Measurements from ENCODE around the gene RPLP2. TPM values are rescaled to one million over a fixed set of nuclear protein-coding genes. Genes with fewer than 3 reads are reported as not detected.

The RPLP2 gene
- polyA plus RNA-seq, 1 of the 3 experiments (the other 2 are of a cell fraction) = 799 TPM

DNA sequence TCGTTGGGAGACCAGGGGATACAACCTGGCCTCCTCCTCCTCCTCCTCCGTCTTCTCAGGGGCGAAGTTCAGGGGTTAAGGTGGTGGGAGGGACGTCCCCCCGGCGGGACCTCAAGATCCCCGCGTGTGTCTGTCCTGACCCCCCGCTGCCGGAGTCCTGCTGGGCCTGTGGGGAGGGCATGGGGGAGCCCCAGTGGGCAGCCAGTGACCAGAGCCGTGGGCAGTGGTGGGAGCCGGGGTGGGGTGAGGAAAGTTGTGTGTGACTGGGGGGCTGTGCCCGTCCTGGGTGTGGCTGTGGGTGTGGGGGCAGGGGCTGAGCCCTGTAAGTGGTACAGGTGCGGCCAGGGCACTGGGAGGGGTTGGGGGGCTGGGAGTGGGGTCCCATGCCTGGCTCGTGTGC lies 43.0 kb downstream of the RPLP2 start:
- Histone ChIP-seq H3K27me3 (ENCODE audit: insufficient read depth) (no peaks in the 10 kb centered on the region), H3K9me2 (no peaks in the 10 kb centered on the region), H3K27ac (ENCODE audit: low read depth in 2 of 2, low read length in 1 of 2) (no peak overlapping the region), H3K79me2 (ENCODE audit: insufficient read depth) (peaks cover 33% of the 10 kb centered on the region; the same call in 1 of the 2 replicates), H3K9ac (no peak overlapping the region), H3K36me3 (replicated peaks in 1 of 2; ENCODE audit: control insufficient read depth in 1 of 2, insufficient read depth in 2 of 2, low read length in 1 of 2) (no peaks in the 10 kb centered on the region), H3K9me3 (no peaks in the 10 kb centered on the region), H3F3A (replicated peaks; ENCODE audit: insufficient read depth) (no peaks in the 10 kb centered on the region), H3K4me1 (ENCODE audit: control insufficient read depth in 1 of 2, insufficient read depth in 2 of 2, low read depth in 1 of 2, low read length in 1 of 2) (peaks cover 8 to 62% of the 10 kb centered on the region in 2 experiments; a peak in 3 of 4 replicates), H2AFZ (ENCODE audit: low read depth) (no peak overlapping the region), H4K20me1 (ENCODE audit: insufficient read depth) (peaks cover 87% of the 10 kb centered on the region), H3K4me2 (no peak overlapping the region), H3K4me3 (ENCODE audit: low read depth in 2 of 2, low read length in 1 of 2) (no peak overlapping the region)
- 90% methylated on average over 12 of the region's 15 CpGs for WGBS (ENCODE audit: low lambda C conversion rate)
- TF ChIP-seq, protein P1, sequence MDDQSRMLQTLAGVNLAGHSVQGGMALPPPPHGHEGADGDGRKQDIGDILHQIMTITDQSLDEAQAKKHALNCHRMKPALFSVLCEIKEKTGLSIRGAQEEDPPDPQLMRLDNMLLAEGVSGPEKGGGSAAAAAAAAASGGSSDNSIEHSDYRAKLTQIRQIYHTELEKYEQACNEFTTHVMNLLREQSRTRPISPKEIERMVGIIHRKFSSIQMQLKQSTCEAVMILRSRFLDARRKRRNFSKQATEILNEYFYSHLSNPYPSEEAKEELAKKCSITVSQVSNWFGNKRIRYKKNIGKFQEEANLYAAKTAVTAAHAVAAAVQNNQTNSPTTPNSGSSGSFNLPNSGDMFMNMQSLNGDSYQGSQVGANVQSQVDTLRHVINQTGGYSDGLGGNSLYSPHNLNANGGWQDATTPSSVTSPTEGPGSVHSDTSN (IDR thresholded peaks at IDR 0.05) = no peak
- CTCF ChIA-PET = interaction anchor here (2.2 kb wide), 1 partner anchor 198 kb away, joined by 24 read pairs; no protein-coding TSS in a partner anchor
- POLR2A ChIA-PET = interaction anchor here (0.7 kb wide), 1 partner anchor 33 kb away, joined by 4 read pairs; no protein-coding TSS in a partner anchor
- DNase-seq = no peak

DNA sequence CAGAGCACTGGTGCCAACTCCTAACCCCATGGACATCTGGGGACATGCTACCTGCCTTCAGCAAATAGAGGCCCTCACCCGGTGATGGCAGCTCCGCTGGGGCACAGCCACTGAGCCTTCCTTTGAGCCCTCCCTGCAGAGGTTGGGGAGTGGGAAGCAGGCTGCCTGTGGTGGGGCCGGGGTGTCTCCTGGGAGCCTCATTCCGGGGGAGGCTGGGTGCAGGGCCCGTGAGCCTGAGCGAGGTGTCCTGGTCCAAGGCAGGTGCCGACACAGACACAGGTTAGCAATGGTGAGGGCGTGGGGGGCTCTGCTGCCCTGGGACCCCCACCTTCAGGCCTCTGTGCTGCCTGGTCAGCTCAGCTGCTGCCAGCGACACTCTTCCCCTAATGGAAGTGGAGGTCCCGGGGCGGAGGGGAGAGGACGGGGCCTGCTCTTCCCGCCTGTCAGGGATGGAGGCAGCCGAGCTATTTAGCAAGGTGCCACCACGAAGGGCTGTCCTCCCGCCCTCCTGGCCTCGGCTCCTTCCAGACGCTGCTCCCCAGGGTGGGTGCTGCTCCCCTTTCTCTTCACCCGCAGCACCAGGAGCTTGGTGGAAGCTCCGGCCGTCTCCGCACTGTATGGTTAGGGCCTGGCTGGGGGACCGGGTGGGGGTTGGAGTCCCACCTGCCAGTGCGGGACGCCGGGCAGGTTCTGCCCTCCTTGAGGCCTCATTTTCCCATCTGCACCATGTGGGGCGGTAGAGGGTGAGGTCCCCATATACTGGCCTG lies 44.1 kb downstream of the RPLP2 start:
- Histone ChIP-seq H3K9ac (no peak overlapping the region), H3K79me2 (ENCODE audit: insufficient read depth) (peaks cover 22% of the 10 kb centered on the region; the same call in 1 of the 2 replicates), H3K9me2 (no peaks in the 10 kb centered on the region), H4K20me1 (ENCODE audit: insufficient read depth) (peaks cover 84% of the 10 kb centered on the region), H3F3A (replicated peaks; ENCODE audit: insufficient read depth) (no peaks in the 10 kb centered on the region), H2AFZ (ENCODE audit: low read depth) (no peak overlapping the region), H3K4me1 (ENCODE audit: control insufficient read depth in 1 of 2, insufficient read depth in 2 of 2, low read depth in 1 of 2, low read length in 1 of 2) (peaks cover 3 to 67% of the 10 kb centered on the region in 2 experiments; a peak in 3 of 4 replicates), H3K27ac (ENCODE audit: low read depth in 2 of 2, low read length in 1 of 2) (no peak overlapping the region; a peak in 1 of 4 replicates), H3K9me3 (no peaks in the 10 kb centered on the region), H3K4me2 (no peak overlapping the region), H3K27me3 (ENCODE audit: insufficient read depth) (no peaks in the 10 kb centered on the region), H3K36me3 (replicated peaks in 1 of 2; ENCODE audit: control insufficient read depth in 1 of 2, insufficient read depth in 2 of 2, low read length in 1 of 2) (no peaks in the 10 kb centered on the region), H3K4me3 (ENCODE audit: low read depth in 2 of 2, low read length in 1 of 2) (no peak overlapping the region)
- DNase-seq = no peak
- TF ChIP-seq, protein P2, sequence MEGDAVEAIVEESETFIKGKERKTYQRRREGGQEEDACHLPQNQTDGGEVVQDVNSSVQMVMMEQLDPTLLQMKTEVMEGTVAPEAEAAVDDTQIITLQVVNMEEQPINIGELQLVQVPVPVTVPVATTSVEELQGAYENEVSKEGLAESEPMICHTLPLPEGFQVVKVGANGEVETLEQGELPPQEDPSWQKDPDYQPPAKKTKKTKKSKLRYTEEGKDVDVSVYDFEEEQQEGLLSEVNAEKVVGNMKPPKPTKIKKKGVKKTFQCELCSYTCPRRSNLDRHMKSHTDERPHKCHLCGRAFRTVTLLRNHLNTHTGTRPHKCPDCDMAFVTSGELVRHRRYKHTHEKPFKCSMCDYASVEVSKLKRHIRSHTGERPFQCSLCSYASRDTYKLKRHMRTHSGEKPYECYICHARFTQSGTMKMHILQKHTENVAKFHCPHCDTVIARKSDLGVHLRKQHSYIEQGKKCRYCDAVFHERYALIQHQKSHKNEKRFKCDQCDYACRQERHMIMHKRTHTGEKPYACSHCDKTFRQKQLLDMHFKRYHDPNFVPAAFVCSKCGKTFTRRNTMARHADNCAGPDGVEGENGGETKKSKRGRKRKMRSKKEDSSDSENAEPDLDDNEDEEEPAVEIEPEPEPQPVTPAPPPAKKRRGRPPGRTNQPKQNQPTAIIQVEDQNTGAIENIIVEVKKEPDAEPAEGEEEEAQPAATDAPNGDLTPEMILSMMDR (IDR thresholded peaks at IDR 0.05) = no peak
- TF ChIP-seq NRF1 (IDR thresholded peaks at IDR 0.05; ENCODE audit: low read depth, low read length) = no peak
- TF ChIP-seq FOXJ3 (CRISPR knock-in tag; IDR thresholded peaks at IDR 0.05) = no peak
- ChIA-PET CTCF (interaction anchor here (1.0 to 1.6 kb wide), 3 partner anchors 10 to 200 kb away, joined by 3 to 4 read pairs (median 4); no protein-coding TSS in a partner anchor), POLR2A (no interaction called here)
- 97% methylated on average over 12 of the region's 27 CpGs for WGBS (ENCODE audit: low lambda C conversion rate)
